ENCODE data around the gene PLA2G12B.
"Not testable (repeated sequence)": the region's sequence is repeated elsewhere in the genome, so short reads cannot be mapped to it uniquely, and the experiment has no call there.

- not testable (repeated sequence) for TF ChIP-seq CTCF, POLR2AphosphoS5 (IDR thresholded peaks at IDR 0.05)
Measured at GRCh38 chr10:72921147-72921683, 33.4 kb downstream of the PLA2G12B start.

Measured in gastroesophageal sphincter (tissue), 3 donors.